Measurements from ENCODE around the gene RBBP7.

RBBP7 gene

GRCh38 chrX:16882702-16883486, 12.7 kb upstream of the RBBP7 start:
- Histone ChIP-seq H3K27me3 (ENCODE audit: insufficient read depth, low read length) (no peaks in the 10 kb centered on the region; the same call in 1 of the 2 replicates), H3K9me3 (ENCODE audit: insufficient read depth, low read depth, low read length) (no peaks in the 10 kb centered on the region), H3K4me3 (ENCODE audit: low read length) (peak overlapping the region; percentile 91), H3K4me1 (ENCODE audit: insufficient read depth, low read length) (no peaks in the 10 kb centered on the region), H3K9ac (ENCODE audit: low read depth, low read length) (peak overlapping the region; percentile 88; the same call in 1 of the 2 replicates), H3K27ac (ENCODE audit: low read length) (no peak overlapping the region), H3K36me3 (ENCODE audit: insufficient read depth, low read depth, low read length) (no peaks in the 10 kb centered on the region)

GRCh38 chrX:16882169-16882568, 12.0 kb upstream of the RBBP7 start:
- H3K4me1 ChIP-seq (ENCODE audit: insufficient read depth, low read length): no peaks in the 10 kb centered on the region
- H3K27ac ChIP-seq (ENCODE audit: low read length): no peak overlapping the region
- no peaks in the 10 kb centered on the region for H3K36me3 ChIP-seq (ENCODE audit: insufficient read depth, low read depth, low read length)
- no peaks in the 10 kb centered on the region for H3K9me3 ChIP-seq (ENCODE audit: insufficient read depth, low read depth, low read length)
- no peaks in the 10 kb centered on the region; the same call in 1 of the 2 replicates for H3K27me3 ChIP-seq (ENCODE audit: insufficient read depth, low read length)
- no peak overlapping the region for H3K9ac ChIP-seq (ENCODE audit: low read depth, low read length)
- no peak overlapping the region; the same call in 1 of the 2 replicates for H3K4me3 ChIP-seq (ENCODE audit: low read length)

- H3K9ac ChIP-seq (ENCODE audit: low read depth, low read length): no peak overlapping the region
- no peak overlapping the region for H3K4me3 ChIP-seq (ENCODE audit: low read length)
- no peaks in the 10 kb centered on the region for H3K36me3 ChIP-seq (ENCODE audit: insufficient read depth, low read depth, low read length)
- no peaks in the 10 kb centered on the region; the same call in 1 of the 2 replicates for H3K4me1 ChIP-seq (ENCODE audit: insufficient read depth, low read length)
- no peaks in the 10 kb centered on the region; the same call in none of the 2 replicates for H3K27me3 ChIP-seq (ENCODE audit: insufficient read depth, low read length)
- H3K27ac ChIP-seq (ENCODE audit: low read length): no peak overlapping the region
- no peaks in the 10 kb centered on the region for H3K9me3 ChIP-seq (ENCODE audit: insufficient read depth, low read depth, low read length)
These were observed 6.5 kb upstream of the RBBP7 start for GRCh38 chrX:16876696-16877095.

- Histone ChIP-seq H3K4me1 (ENCODE audit: insufficient read depth, low read length) (no peaks in the 10 kb centered on the region; the same call in 1 of the 2 replicates), H3K27ac (ENCODE audit: low read length) (no peak overlapping the region), H3K27me3 (ENCODE audit: insufficient read depth, low read length) (no peaks in the 10 kb centered on the region; the same call in none of the 2 replicates), H3K9ac (ENCODE audit: low read depth, low read length) (no peak overlapping the region), H3K4me3 (ENCODE audit: low read length) (no peak overlapping the region), H3K9me3 (ENCODE audit: insufficient read depth, low read depth, low read length) (no peaks in the 10 kb centered on the region), H3K36me3 (ENCODE audit: insufficient read depth, low read depth, low read length) (no peaks in the 10 kb centered on the region)
These were observed 4.4 kb upstream of the RBBP7 start for GRCh38 chrX:16874458-16875095.

- Histone ChIP-seq H3K27me3 (ENCODE audit: insufficient read depth, low read length) (no peaks in the 10 kb centered on the region; the same call in none of the 2 replicates), H3K9ac (ENCODE audit: low read depth, low read length) (no peak overlapping the region), H3K4me1 (ENCODE audit: insufficient read depth, low read length) (peaks cover 2% of the 10 kb centered on the region; the same call in 1 of the 2 replicates), H3K27ac (ENCODE audit: low read length) (no peak overlapping the region), H3K4me3 (ENCODE audit: low read length) (no peak overlapping the region), H3K9me3 (ENCODE audit: insufficient read depth, low read depth, low read length) (no peaks in the 10 kb centered on the region), H3K36me3 (ENCODE audit: insufficient read depth, low read depth, low read length) (peaks cover 7% of the 10 kb centered on the region)
These were observed 2.9 kb upstream of the RBBP7 start for GRCh38 chrX:16873106-16873505.

- H3K27me3 ChIP-seq (ENCODE audit: insufficient read depth, low read length): no peaks in the 10 kb centered on the region; the same call in 1 of the 2 replicates
- no peak overlapping the region for H3K27ac ChIP-seq (ENCODE audit: low read length)
- H3K36me3 ChIP-seq (ENCODE audit: insufficient read depth, low read depth, low read length): peaks cover 21% of the 10 kb centered on the region
- peak overlapping the region; percentile 74 for H3K4me3 ChIP-seq (ENCODE audit: low read length)
- H3K4me1 ChIP-seq (ENCODE audit: insufficient read depth, low read length): peaks cover 4% of the 10 kb centered on the region; the same call in 1 of the 2 replicates
- H3K9me3 ChIP-seq (ENCODE audit: insufficient read depth, low read depth, low read length): no peaks in the 10 kb centered on the region
- H3K9ac ChIP-seq (ENCODE audit: low read depth, low read length): peak overlapping the region; percentile 77; the same call in 1 of the 2 replicates
These were observed 977 bp upstream of the RBBP7 start for GRCh38 chrX:16870862-16871815.

GRCh38 chrX:16869393-16870094, 618 bp downstream of the RBBP7 start:
- H3K4me1 ChIP-seq (ENCODE audit: insufficient read depth, low read length): peaks cover 4% of the 10 kb centered on the region; the same call in 1 of the 2 replicates
- peak overlapping the region; percentile 94 for H3K4me3 ChIP-seq (ENCODE audit: low read length)
- no peak overlapping the region for H3K27ac ChIP-seq (ENCODE audit: low read length)
- H3K9me3 ChIP-seq (ENCODE audit: insufficient read depth, low read depth, low read length): no peaks in the 10 kb centered on the region
- no peaks in the 10 kb centered on the region; the same call in 1 of the 2 replicates for H3K27me3 ChIP-seq (ENCODE audit: insufficient read depth, low read length)
- H3K9ac ChIP-seq (ENCODE audit: low read depth, low read length): peak overlapping the region; percentile 89
- peaks cover 31% of the 10 kb centered on the region for H3K36me3 ChIP-seq (ENCODE audit: insufficient read depth, low read depth, low read length)

GRCh38 chrX:16868920-16869319, 1.2 kb downstream of the RBBP7 start:
- no peak overlapping the region for H3K27ac ChIP-seq (ENCODE audit: low read length)
- peak overlapping the region; percentile 94 for H3K4me3 ChIP-seq (ENCODE audit: low read length)

GRCh38 chrX:16867947-16868346, 2.2 kb downstream of the RBBP7 start:
- H3K4me3 ChIP-seq (ENCODE audit: low read length): peak overlapping the region; percentile 94; the same call in 1 of the 2 replicates
- no peak overlapping the region for H3K27ac ChIP-seq (ENCODE audit: low read length)
- H3K9me3 ChIP-seq (ENCODE audit: insufficient read depth, low read depth, low read length): no peaks in the 10 kb centered on the region
- peaks cover 43% of the 10 kb centered on the region for H3K36me3 ChIP-seq (ENCODE audit: insufficient read depth, low read depth, low read length)
- H3K9ac ChIP-seq (ENCODE audit: low read depth, low read length): peak overlapping the region; percentile 89; the same call in 1 of the 2 replicates
- peaks cover 4% of the 10 kb centered on the region; the same call in 1 of the 2 replicates for H3K4me1 ChIP-seq (ENCODE audit: insufficient read depth, low read length)
- no peaks in the 10 kb centered on the region; the same call in 1 of the 2 replicates for H3K27me3 ChIP-seq (ENCODE audit: insufficient read depth, low read length)

More at GRCh38 chrX:16868920-16869319, 1.2 kb downstream of the RBBP7 start:
- Histone ChIP-seq H3K9ac (ENCODE audit: low read depth, low read length) (peak overlapping the region; percentile 89; the same call in 1 of the 2 replicates), H3K4me1 (ENCODE audit: insufficient read depth, low read length) (peaks cover 4% of the 10 kb centered on the region; the same call in 1 of the 2 replicates), H3K9me3 (ENCODE audit: insufficient read depth, low read depth, low read length) (no peaks in the 10 kb centered on the region), H3K36me3 (ENCODE audit: insufficient read depth, low read depth, low read length) (peaks cover 34% of the 10 kb centered on the region), H3K27me3 (ENCODE audit: insufficient read depth, low read length) (no peaks in the 10 kb centered on the region; the same call in 1 of the 2 replicates)

- H3K27ac ChIP-seq (ENCODE audit: low read length): no peak overlapping the region
- H3K4me1 ChIP-seq (ENCODE audit: insufficient read depth, low read length): no peaks in the 10 kb centered on the region
- H3K27me3 ChIP-seq (ENCODE audit: insufficient read depth, low read length): no peaks in the 10 kb centered on the region
- H3K9me3 ChIP-seq (ENCODE audit: insufficient read depth, low read depth, low read length): no peaks in the 10 kb centered on the region
- no peak overlapping the region for H3K9ac ChIP-seq (ENCODE audit: low read depth, low read length)
- H3K4me3 ChIP-seq (ENCODE audit: low read length): no peak overlapping the region
- peaks cover 80% of the 10 kb centered on the region for H3K36me3 ChIP-seq (ENCODE audit: insufficient read depth, low read depth, low read length)
These were observed 7.3 kb downstream of the RBBP7 start for GRCh38 chrX:16862829-16863228.
